Left colon (tissue), 2 donors: Measurements from ENCODE around the gene C10orf90. TPM values are rescaled to one million over a fixed set of nuclear protein-coding genes. Genes with fewer than 3 reads are reported as not detected.

Experiments
- ATAC-seq: fragments of 200-7000 bp; cut with Tn5 transposase; one replicate; pipeline ENCODE4 v1.9.1; 2020; ENCODE audit warnings: mild to moderate bottlenecking, moderate library complexity
- DNase-seq, 2 donors: peaks; one replicate each; pipeline ENCODE4 v3.0.0-alpha.2; 2020
- intact Hi-C, 2 donors: fragments of 100-400 bp; cut with DNase I in 1 of 2; cut with micrococcal nuclease in 1 of 2; formaldehyde crosslinking; loops; one replicate each; pipeline versions ENCODE4 v1.11.2 to v1.14.0; 2022; cut with DNase I, micrococcal nuclease
- total RNA-seq, 2 donors: library from RNA; stranded (reverse); fragmentation: NEBNext Ultra II Directional; extraction: Animal tissue kit (Norgen Biotek cat#: 25700); gene quantifications; one replicate each; pipeline ENCODE4 v1.2.1, GENCODE V29; 2021
- donor health status: DM: no; HTN: no; CAD: no.
- donor health status: DM: yes; HTN: yes; CAD: no.

The C10orf90 gene
- total RNA-seq, 2 donors from 2014 or later = 0.18 TPM; not detected in 1

DNA sequence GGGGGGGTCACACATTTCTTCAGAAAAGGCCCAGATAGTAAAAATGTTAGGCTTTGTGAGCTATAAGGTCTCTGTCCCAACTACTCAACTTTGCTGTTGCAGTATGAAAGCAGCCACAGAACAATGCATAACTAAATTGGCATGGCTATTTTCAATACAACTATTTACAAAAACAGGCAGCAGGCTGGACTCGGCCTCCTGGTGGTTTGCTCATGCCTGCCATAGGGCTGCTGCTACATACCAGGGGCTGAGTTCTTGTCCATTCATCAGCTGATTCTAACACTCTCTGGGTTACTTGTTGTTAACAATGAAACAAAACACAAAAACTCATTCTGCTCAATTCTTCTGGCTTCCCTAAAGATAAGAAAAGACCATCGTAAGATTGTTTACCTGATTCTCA, 172.8 kb downstream of the C10orf90 start:
- no peak for ATAC-seq
- intact Hi-C loops = no loop called here

DNA sequence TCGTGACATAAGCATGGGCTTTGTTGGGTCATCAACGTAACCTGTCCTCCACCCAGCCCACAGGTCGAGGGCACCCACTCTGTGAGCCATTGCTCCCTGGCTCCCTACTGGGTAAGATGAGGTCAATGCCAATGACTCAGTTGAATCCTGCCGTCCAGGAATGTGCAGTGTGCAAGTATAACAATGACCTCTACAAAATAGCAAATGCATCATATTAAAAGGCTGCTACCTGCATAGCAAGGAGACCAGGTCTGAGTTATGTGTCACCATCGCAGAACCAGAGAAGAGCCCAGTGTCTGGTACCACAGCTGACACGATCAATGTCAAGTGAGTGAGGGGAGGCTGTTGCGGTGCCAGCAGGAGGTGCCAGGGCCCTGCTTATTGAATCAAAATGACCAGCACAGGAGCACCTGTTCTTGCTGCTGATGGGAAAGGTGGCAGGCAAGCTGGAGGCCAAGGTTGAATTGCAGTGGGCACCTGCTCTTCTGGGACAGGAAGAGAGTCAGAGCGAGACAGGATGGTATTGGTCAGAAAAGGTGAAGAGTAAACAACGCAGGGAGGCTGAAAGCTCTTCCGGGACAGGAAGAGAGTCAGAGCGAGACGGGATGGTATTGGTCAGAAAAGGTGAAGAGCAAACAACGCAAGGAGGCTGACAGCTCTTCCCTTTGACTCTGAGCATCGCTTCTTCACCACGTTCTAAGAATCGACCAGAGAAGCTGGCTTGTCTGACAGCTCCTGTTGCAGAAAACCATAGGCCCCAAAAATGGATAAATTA, 173.5 kb downstream of the C10orf90 start:
- no peak for ATAC-seq
- DNase-seq = no peak
- intact Hi-C loops = no loop called here

More for the DNA sequence above, 172.8 kb downstream of the C10orf90 start:
- no peak for DNase-seq

DNA sequence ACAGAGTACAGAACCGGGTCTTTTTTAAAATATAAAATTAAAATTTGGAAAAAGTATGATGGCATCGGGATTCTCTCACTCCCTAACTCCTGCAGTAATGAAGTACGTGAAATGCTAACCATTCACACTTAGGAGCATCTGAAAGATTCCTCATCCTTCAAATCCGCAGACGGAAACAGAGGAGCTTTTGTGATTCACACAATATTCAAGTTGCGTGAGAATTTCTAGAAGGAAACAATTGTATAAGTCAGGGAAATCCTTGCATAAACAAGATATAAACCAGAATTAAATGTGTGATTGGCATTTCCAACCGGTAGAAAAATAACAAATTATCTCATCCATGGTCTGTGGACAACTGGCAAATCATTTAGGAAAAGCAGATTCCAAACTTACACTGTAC, 179.0 kb downstream of the C10orf90 start:
- DNase-seq (no peak), ATAC-seq (no peak)
- intact Hi-C loops = no loop called here

- intact Hi-C loops = no loop called here
- no peak for ATAC-seq
- DNase-seq = no peak
These were observed 189.3 kb downstream of the C10orf90 start for GRCh38 chr10:126481181-126481580.

DNA sequence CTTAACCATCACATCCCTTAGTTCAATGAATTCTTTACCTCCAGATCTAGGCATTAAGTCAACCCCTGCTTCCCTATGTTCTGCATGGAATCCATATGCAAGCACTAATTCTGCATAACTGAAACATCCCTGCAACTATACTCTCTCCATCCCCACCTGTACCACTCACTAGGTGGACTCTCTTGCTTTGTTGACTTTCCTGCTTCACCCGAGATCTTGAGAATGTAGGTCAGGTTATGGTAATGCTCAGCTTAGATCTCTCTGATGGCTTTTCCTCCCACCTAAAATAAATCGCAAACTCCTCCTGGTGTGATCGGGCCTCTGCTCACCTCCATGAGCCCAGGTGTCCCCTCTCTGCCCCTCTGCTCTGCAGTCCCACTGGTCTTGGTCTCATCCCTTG, 189.8 kb downstream of the C10orf90 start:
- intact Hi-C loops = no loop called here
- ATAC-seq (no peak), DNase-seq (no peak)

DNA sequence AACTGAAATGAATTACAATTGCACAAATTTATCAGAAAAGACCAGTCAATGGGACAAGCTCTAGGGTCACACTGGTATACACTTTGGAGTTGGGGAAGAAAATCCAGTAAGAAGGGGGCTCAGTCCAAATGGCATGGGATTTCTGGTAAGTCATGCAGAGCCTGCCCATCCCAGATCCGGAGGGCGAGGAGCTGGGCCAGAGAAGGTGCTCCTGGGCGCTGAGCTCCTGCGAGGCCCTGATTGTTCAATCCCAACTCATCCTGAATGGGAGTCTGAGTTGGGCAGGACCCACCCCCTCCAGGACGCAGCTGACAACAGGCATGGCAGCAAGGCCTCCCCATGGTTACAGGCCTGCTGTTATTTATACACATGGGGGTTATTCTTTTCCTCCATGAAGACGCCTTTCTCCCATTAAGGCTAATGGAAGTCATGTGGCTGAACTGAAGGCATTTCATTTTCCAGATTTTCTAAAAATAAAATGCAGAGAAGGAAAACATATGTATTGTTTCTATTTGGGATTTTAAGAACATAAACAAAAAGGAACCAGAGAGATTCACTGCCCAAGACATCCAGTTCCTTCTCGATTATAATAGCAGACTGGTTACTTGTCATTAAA, 191.1 kb downstream of the C10orf90 start:
- DNase-seq (no peak), ATAC-seq (no peak)
- intact Hi-C loops = no loop called here

- intact Hi-C loops = no loop called here
- no peak for DNase-seq
- ATAC-seq = no peak
These were observed 191.9 kb downstream of the C10orf90 start for GRCh38 chr10:126478546-126478945.

DNA sequence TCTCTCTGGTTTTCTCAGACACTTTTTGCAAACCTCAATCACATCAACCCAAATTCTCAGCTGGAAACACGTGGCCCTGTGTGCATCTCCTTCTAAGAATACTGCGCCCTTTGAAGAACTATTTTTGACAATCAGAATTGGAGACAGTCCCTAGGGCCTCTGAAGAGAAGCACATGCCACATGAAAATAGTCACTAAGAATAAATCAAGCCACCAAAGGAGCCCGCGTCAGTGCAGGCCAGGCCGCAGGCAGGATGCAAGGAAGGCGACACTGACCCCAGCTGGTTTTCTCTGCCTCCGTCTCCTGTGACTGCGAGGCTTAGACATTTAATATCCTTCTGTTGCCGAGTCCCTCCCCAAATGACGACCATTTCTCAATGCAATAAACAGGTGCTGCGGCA, 194.2 kb downstream of the C10orf90 start:
- ATAC-seq (no peak), DNase-seq (no peak)
- intact Hi-C loops = no loop called here

GRCh38 chr10:126475074-126475691, 195.3 kb downstream of the C10orf90 start:
- intact Hi-C loops = no loop called here
- no peak for DNase-seq
- no peak for ATAC-seq

DNA sequence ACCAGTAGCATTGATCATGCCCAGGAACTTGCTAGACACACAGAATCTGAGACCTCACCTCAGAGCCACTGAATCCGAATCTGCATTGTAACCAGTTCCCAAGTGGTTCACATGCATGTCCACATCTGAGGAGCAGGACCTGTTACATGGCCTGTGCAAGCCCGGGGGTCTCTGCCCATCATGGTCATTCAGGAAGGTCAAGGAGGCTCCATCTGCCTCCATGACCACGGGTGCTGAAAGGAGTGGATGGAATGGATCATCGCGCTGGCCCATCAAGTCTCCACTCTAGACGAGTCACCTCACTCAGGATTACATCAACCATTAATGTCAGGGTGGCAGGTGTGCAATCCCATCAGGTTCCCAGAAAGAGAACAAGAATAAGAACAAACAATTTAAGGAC, 196.5 kb downstream of the C10orf90 start:
- ATAC-seq (no peak), DNase-seq (no peak)
- intact Hi-C loops = no loop called here

DNA sequence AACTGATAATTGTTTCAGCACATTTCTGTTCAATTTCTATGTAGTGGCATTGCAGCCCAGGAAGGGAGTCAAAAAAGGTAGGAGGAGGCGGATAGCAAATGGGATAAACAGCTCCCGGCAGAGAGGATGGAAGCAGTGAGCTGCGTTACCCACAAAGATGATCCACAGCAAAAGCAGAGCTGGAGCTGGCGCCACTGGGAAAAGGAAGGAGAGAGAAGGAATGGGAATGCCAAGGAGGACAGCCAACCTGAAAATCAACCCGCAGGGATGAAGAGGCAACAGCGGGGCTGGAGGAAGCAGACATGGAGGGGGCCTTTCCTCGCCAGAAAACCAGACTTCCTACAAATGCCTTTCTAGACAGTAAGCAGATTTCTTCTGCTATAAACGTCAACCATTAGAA, 199.5 kb downstream of the C10orf90 start:
- intact Hi-C loops = no loop called here
- no peak for DNase-seq
- ATAC-seq = no peak

GRCh38 chr10:126469692-126470091, 200.8 kb downstream of the C10orf90 start:
- ATAC-seq (no peak), DNase-seq (no peak)
- intact Hi-C loops = no loop called here

- ATAC-seq (no peak), DNase-seq (no peak)
These were observed 201.4 kb downstream of the C10orf90 start for GRCh38 chr10:126468876-126469643.

GRCh38 chr10:126468467-126468866, 202.0 kb downstream of the C10orf90 start:
- DNase-seq (no peak), ATAC-seq (no peak)
- intact Hi-C loops = no loop called here

More at GRCh38 chr10:126468876-126469643, 201.4 kb downstream of the C10orf90 start:
- intact Hi-C loops = no loop called here

DNA sequence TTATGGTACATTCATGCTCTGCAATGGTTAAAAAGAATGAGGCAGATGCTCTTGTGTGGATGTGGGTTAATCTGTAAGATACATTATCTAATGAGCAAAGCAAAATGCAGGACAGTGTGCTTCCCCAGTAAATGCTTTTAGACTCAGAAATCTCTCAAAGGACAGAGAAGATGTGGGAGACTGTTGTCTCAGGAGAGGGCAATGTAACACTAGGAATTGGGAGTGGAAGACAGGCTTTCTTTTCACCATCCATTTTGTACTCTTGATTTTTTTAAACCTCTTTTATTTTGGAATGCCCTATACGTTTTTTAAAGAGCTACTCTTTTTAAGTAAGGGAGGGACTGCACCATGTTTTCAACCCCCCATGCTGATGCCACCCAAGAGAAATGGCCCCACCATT, 204.7 kb downstream of the C10orf90 start:
- ATAC-seq (no peak), DNase-seq (no peak)
- intact Hi-C loops = no loop called here

DNA sequence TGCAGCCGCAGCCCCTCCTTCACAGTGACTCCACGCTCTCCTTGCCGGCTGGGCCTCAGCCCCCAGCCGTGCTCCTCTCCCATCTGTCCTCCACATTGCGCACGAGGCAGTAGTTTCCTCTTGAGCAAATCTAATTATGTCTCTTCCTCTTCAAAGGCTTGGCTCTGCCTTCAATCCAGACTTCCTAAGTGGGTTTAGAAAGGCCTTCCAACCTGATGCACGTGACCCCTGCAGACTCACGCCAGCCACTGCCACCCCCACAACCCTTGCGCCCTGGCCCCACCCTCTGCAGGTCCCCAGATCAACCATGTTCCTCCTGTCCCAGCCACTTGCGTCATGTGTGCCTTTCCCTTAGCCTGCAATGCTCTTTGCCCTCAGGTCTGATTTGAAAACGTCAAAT, 207.2 kb downstream of the C10orf90 start:
- no peak for DNase-seq
- no peak for ATAC-seq
- intact Hi-C loops = no loop called here

DNA sequence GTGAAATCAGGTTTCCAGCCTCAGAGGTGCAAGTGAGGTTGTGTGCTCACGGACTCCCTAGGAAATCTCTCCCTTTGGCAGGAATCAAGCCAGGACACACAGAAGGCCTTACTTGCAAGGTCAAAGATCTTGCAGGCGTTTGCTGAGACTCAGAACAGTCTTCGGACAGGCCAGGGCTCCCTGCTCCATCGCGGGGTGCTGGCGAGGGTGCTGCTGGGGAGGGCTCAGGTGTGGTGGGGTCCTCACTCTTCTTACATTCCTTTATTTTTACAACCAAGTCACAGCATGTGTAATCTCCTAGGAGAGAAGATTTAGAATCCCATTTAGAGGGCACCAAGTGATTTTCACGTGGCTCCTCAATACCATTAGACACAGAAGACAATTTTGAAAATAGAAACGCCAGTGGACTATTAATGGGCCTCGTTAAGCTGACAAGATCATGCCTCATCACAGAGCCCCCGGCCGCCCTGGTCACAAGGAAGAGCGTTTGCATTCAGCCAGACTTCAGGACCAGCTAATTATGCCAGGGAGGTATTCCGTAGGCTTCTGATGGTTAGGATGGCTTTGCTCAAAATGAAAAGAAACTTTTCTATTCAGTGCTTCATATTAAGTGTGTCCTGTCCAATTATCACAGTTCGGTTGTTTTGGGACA, 209.1 kb downstream of the C10orf90 start:
- no peak for ATAC-seq
- no peak for DNase-seq
- intact Hi-C loops = no loop called here

GRCh38 chr10:126459878-126460481, 210.5 kb downstream of the C10orf90 start:
- ATAC-seq (no peak), DNase-seq (no peak)
- intact Hi-C loops = no loop called here
